T-helper 1 cell treated with Interleukin-12 subunit alpha and Interleukin-12 subunit beta and Interleukin-4 antibody, amounts not matched to agents 30 μg/mL and 1 μg/mL, for 36 hours (primary cell): ENCODE results near the gene LHX8.

Experiments used
- H3K27ac Mint-ChIP-seq: one replicate; pipeline ENCODE4 v1.8.0; 2021; ENCODE audit warnings: mild to moderate bottlenecking, mixed read lengths
- H3K27me3 Mint-ChIP-seq: one replicate; pipeline ENCODE4 v1.8.0; 2021; ENCODE audit warnings: low read depth, mixed read lengths
- H3K36me3 Mint-ChIP-seq: one replicate; pipeline ENCODE4 v1.8.0; 2021; ENCODE audit warnings: low read depth, mixed read lengths
- H3K4me1 Mint-ChIP-seq: one replicate; pipeline ENCODE4 v1.8.0; 2021; ENCODE audit warnings: low read depth, mixed read lengths
- H3K4me3 Mint-ChIP-seq: one replicate; pipeline ENCODE4 v1.8.0; 2021; ENCODE audit warnings: mild to moderate bottlenecking, moderate library complexity, mixed read lengths
- H3K9me3 Mint-ChIP-seq: one replicate; pipeline ENCODE4 v1.8.0; 2021; ENCODE audit warnings: mixed read lengths

Gene LHX8

GRCh38 chr1:75129660-75129982 lies 4.6 kb upstream of the LHX8 start:
- Mint-ChIP-seq H3K4me3 (no peak overlapping the region), H3K27ac (no peak overlapping the region), H3K9me3 (peaks cover 29% of the 10 kb centered on the region), H3K4me1 (peaks cover 1% of the 10 kb centered on the region), H3K27me3 (peaks cover 94% of the 10 kb centered on the region), H3K36me3 (peaks cover 13% of the 10 kb centered on the region)

- Mint-ChIP-seq H3K9me3 (peaks cover 29% of the 10 kb centered on the region), H3K27ac (no peak overlapping the region), H3K4me1 (peaks cover 5% of the 10 kb centered on the region), H3K36me3 (peaks cover 13% of the 10 kb centered on the region), H3K4me3 (no peak overlapping the region), H3K27me3 (peaks cover 96% of the 10 kb centered on the region)
These were observed 4.0 kb upstream of the LHX8 start for GRCh38 chr1:75129983-75130789.

GRCh38 chr1:75130865-75131564 lies 3.2 kb upstream of the LHX8 start:
- H3K4me3 Mint-ChIP-seq = no peak overlapping the region
- H3K9me3 Mint-ChIP-seq = peaks cover 29% of the 10 kb centered on the region
- H3K27ac Mint-ChIP-seq = peak overlapping the region; percentile 49
- H3K27me3 Mint-ChIP-seq = peaks cover 97% of the 10 kb centered on the region
- peaks cover 13% of the 10 kb centered on the region for H3K36me3 Mint-ChIP-seq
- H3K4me1 Mint-ChIP-seq = peaks cover 7% of the 10 kb centered on the region

GRCh38 chr1:75131565-75132241 lies 2.5 kb upstream of the LHX8 start:
- H3K9me3 Mint-ChIP-seq = peaks cover 29% of the 10 kb centered on the region
- peak overlapping the region; percentile 49 for H3K27ac Mint-ChIP-seq
- H3K27me3 Mint-ChIP-seq = peaks cover 99% of the 10 kb centered on the region
- peaks cover 13% of the 10 kb centered on the region for H3K36me3 Mint-ChIP-seq
- no peak overlapping the region for H3K4me3 Mint-ChIP-seq
- peaks cover 7% of the 10 kb centered on the region for H3K4me1 Mint-ChIP-seq

- H3K9me3 Mint-ChIP-seq = peaks cover 24% of the 10 kb centered on the region
- peaks cover 11% of the 10 kb centered on the region for H3K36me3 Mint-ChIP-seq
- H3K4me3 Mint-ChIP-seq = no peak overlapping the region
These were observed 1.9 kb upstream of the LHX8 start for GRCh38 chr1:75132242-75132811.

GRCh38 chr1:75132812-75133619 lies 1.2 kb upstream of the LHX8 start:
- peaks cover 7% of the 10 kb centered on the region for H3K4me1 Mint-ChIP-seq
- no peak overlapping the region for H3K4me3 Mint-ChIP-seq
- peaks cover 11% of the 10 kb centered on the region for H3K36me3 Mint-ChIP-seq
- H3K9me3 Mint-ChIP-seq = peaks cover 17% of the 10 kb centered on the region
- H3K27ac Mint-ChIP-seq = peak overlapping the region; percentile 60
- peaks cover 96% of the 10 kb centered on the region for H3K27me3 Mint-ChIP-seq

More at GRCh38 chr1:75132242-75132811, 1.9 kb upstream of the LHX8 start:
- Mint-ChIP-seq H3K4me1 (peaks cover 7% of the 10 kb centered on the region), H3K27me3 (peaks cover 96% of the 10 kb centered on the region), H3K27ac (peak overlapping the region; percentile 27)

GRCh38 chr1:75134647-75135572 lies 722 bp downstream of the LHX8 start:
- Mint-ChIP-seq H3K27me3 (peaks cover 89% of the 10 kb centered on the region), H3K9me3 (peaks cover 11% of the 10 kb centered on the region), H3K4me1 (peaks cover 7% of the 10 kb centered on the region), H3K36me3 (peaks cover 9% of the 10 kb centered on the region), H3K4me3 (peak overlapping the region; percentile 76), H3K27ac (peak overlapping the region; percentile 45)

GRCh38 chr1:75135573-75136194 lies 1.5 kb downstream of the LHX8 start:
- Mint-ChIP-seq H3K27me3 (peaks cover 81% of the 10 kb centered on the region), H3K27ac (peak overlapping the region; percentile 16), H3K9me3 (peaks cover 11% of the 10 kb centered on the region), H3K4me1 (peaks cover 7% of the 10 kb centered on the region), H3K4me3 (peak overlapping the region; percentile 76), H3K36me3 (peaks cover 9% of the 10 kb centered on the region)

- Mint-ChIP-seq H3K4me3 (no peak overlapping the region), H3K9me3 (peaks cover 11% of the 10 kb centered on the region), H3K27me3 (peaks cover 75% of the 10 kb centered on the region), H3K36me3 (peaks cover 9% of the 10 kb centered on the region), H3K27ac (no peak overlapping the region), H3K4me1 (peaks cover 7% of the 10 kb centered on the region)
These were observed 2.1 kb downstream of the LHX8 start for GRCh38 chr1:75136195-75136815.

- Mint-ChIP-seq H3K27me3 (peaks cover 67% of the 10 kb centered on the region), H3K27ac (no peak overlapping the region), H3K36me3 (peaks cover 9% of the 10 kb centered on the region), H3K4me1 (peaks cover 7% of the 10 kb centered on the region), H3K9me3 (peaks cover 11% of the 10 kb centered on the region), H3K4me3 (no peak overlapping the region)
These were observed 2.9 kb downstream of the LHX8 start for GRCh38 chr1:75136921-75137641.

GRCh38 chr1:75152092-75152491 lies 17.9 kb downstream of the LHX8 start:
- Mint-ChIP-seq H3K9me3 (no peaks in the 10 kb centered on the region), H3K27ac (no peak overlapping the region), H3K4me3 (no peak overlapping the region), H3K36me3 (no peaks in the 10 kb centered on the region), H3K4me1 (no peaks in the 10 kb centered on the region), H3K27me3 (no peaks in the 10 kb centered on the region)

- H3K27ac Mint-ChIP-seq = no peak overlapping the region
- H3K36me3 Mint-ChIP-seq = no peaks in the 10 kb centered on the region
- H3K27me3 Mint-ChIP-seq = no peaks in the 10 kb centered on the region
These were observed 25.0 kb downstream of the LHX8 start for GRCh38 chr1:75159154-75159553.

More at GRCh38 chr1:75159154-75159553, 25.0 kb downstream of the LHX8 start:
- Mint-ChIP-seq H3K4me3 (no peak overlapping the region), H3K9me3 (no peaks in the 10 kb centered on the region), H3K4me1 (no peaks in the 10 kb centered on the region)
